ENCODE data around the gene MRPL10. TPM values are rescaled to one million over a fixed set of nuclear protein-coding genes. Genes with fewer than 3 reads are reported as not detected.

Gene MRPL10
- 55.5 TPM for total RNA-seq
- long read RNA-seq, transcript MRPL10-202 (5 exons, 1,725 nt), result major isoform, 28 of 86 reads
- long read RNA-seq, transcript MRPL10-203 (6 exons, 1,622 nt), result minor isoform, 12 of 86 reads
- long read RNA-seq, partial matches to known transcripts, result 39 of 86 reads
- long read RNA-seq, other reads (novel, unspliced or antisense), result 7 of 86 reads

DNA sequence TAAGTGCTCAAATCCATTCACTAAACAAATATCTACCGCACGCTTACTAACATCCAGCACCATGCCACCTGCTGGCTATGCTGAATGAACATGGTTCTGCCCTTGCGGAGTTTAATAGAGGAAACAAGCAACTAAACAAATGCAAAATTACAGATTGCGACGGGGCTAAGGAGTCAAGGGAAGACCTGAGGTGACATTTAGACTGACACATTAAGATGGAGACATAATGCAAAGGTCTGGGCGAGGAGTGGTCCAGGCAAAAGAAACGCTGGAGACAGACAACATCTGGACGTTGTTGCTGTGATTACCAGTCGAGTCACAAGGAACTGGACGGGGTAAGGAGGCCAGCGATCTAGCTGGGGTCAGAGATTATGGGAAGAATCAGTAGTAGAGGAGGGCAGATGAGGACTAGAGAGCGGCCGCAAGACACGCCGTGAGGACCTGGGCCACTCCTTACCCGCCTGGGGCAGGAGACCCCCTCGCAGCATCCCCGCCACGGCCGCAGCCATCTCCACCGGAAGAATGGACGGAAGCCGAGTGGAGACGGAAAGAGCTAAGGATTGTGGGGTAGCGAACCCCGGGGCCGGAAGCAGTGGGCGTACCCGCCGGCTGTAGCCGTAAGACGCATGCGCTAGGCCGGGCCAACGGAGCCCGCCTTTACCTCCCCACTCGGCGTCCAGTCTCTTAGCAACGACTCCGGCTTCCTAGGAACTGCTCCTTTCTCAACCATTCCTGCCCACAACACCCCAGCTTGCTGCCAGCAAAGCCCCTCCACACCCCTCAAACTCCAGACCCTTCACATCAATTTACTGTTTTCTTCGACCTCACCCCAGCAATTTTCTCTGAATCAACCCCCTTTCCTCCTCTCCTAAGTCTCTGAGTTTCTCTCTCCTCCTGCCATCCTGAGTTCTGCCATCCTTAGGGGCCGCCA is at the start of gene MRPL10, which contains the start of gene LRRC46:
TSS of gene MRPL10 (minus strand) at position 539 of the 931 bp plus-strand sequence. CDS start at position 509, 30 bp downstream.
TSS of gene LRRC46 (plus strand) at position 668 of the 931 bp plus-strand sequence. CDS start 320 bp downstream, outside the sequence.
- peak; percentile 96 for DNase-seq (ENCODE audit: low spot score)
- intact Hi-C loops (cut with DNase I), result no loop called here

DNA sequence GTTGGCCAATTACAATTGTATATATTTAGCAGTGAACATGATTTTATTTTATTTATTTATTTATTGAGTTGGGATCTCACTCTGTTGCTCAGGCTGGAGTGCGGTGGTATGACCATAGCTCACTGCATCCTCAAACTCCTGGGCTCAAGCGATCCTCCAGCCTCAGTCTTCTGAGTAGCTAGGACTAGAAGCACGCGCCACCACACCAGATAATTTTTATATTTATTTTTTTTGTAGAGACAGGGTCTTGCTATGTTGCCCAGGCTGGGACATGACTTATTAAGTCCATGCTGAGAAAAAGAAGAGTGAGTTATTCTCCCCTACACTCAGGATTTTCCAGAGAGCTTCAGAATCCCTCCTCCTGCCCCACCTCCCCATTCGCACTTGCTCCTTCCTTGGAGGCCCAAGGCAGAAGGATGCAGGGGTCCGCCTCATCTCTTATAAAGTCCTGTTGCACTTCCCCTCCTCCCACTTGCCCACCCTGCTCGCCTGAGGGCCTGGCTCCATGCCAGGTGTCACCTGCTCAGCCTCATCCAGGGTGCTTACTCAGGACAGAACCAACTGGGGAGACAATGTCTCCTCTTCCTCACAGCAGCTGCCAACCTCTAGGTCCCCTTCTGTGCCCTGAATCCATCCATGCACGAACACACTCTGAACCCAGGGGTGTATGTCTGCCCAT is 48.6 kb upstream of the MRPL10 start:
- DNase-seq (ENCODE audit: low spot score), result no peak
- intact Hi-C loops (cut with DNase I), result no loop called here

DNA sequence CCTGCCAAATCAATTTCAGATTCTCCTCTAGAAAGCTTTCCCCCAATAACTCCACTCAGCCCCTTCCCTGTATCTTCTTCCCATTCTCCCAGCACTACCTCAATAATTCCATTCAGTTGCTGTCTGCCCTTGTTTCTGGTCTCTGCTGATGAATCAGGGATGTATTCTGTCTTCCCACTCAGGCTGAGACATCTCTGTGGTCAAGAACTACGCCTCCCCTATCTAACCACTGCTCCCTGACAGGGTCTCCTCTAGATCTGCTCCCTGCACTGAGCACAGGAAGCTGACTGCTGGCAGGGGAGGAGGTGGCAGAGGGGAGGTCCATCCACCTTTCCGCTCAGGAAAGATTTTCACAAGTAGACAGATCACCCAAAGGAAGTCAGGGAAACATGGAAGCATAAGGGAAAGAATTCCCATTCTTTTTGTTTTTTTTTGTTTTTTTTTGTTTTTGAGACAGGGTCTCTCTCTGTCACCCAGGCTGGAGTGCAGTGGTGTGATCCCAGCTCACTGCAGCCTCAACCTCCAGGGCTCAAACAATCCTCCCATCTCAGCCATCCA is 47.8 kb upstream of the MRPL10 start:
- intact Hi-C loops (cut with DNase I), result no loop called here
- no peak for DNase-seq (ENCODE audit: low spot score)

DNA sequence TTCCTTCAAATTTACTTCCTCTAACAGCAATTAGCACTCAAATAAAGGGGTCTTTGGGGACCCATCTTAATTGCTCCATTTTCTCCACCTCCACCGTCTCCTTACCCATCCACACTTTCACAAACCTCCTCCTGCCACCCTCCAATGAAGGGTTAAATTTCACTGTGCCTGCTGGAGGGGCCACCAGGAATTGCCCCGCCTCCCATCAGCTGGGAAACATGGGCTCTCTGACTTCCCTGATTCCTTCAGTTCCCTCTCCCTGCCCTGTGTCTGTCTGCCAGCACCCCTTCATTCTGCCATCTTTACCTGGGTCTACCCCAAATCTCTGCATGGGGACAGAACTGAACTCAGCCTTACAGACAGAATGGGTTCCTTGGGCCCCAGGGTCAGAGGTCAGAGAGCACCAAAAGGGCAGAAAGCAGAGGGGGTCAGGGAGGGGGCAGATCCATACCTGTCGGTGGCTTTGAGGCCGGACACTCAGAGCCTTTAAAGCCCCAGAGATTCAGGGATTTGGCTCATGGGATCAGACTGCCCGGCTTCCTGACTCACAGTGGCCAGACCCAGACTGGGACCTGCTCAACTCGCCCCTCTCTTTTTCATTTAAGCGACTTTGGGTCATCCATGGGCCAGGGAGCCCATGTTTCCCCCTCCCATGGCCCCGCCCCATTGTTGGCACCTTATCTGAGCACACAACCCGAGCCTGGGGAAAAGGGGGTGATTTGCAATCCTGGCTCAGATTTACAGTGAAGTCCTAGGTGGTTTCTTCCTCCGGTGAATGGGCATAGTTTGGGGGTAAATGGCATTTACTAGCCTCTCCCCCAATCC is 47.1 kb upstream of the MRPL10 start:
- no peak for DNase-seq (ENCODE audit: low spot score)
- intact Hi-C loops (cut with DNase I), result no loop called here

DNA sequence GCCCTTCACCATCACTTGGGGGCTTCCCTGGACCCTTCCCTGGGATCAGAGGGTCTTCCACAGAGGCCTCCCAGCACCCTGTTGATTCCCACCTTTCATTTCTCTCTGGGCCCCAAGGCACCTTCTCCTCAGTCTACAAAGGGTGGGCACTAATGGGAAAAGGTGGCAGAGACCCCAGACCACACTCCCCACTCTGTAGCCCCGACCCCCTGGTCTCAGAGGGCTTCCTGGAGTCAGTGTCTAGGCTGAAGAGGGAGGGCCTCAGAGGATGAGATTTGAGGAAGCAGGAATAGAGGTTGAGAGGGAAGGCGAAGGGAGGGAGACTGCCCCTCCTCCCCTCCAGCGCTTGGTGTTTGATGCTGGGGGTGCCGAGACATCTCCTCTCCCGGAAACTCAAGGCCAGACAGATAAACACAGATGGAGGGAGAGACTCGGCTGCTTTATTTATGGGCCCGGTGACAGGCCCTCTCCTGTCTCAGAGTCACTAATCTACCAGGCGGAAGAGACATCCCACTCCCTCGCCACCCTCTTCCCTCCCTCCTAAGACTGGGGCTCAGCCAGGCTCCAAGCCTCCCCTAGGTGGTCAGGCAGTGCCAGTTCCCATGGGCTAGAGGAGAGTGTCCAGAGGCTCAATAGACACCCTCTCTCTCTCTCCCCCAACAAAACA is 46.2 kb upstream of the MRPL10 start:
- intact Hi-C loops (cut with DNase I), result no loop called here
- DNase-seq (ENCODE audit: low spot score), result no peak

DNA sequence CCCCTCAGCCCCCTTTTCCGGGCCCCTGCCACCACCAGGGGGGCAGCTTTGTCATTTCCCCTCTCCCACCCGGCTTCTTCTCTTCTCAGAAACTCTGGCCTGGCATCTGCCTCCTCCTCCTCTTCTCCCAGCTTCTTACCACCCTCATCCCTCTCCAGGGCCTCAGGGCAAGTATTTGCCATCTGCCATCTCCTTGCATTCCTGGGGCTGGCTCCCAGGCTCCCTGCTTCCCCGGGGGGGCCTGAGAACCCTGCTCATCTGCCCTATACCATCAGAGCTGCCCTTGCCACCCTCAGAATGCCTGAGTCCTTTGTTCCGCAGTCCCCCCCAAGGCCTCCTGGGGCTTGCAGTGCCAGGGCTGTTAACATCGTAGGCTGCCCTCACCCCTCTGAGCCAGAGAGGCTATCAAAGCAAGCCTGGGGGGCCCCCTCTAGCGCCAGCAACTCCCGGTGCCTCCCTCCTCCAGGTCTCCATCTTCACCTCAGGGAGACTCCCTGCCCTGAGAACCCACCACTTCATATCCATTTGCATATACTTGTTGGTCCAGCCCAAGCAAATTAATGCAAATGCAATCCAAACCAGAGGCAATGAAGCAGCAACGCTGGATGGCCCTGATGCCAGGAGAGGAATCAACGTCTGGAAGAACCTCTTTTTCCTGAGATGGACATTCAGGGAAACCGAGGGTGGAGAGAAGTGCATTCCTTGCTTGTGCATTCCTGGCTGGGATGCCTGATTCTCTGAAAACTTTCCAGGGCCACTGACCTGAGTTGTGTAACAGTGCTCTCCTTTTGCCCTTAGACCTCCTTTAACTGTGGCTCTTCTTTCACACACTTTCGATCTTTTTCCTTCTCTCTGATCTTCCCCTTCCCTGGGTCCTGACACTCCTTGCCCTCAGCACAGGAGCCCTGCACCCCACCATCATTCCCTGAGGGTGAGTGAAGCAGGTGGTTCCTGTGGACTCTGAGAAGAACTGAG is 44.0 kb upstream of the MRPL10 start:
- no peak for DNase-seq (ENCODE audit: low spot score)
- intact Hi-C loops (cut with DNase I), result no loop called here

- no peak for DNase-seq (ENCODE audit: low spot score)
- intact Hi-C loops (cut with DNase I), result no loop called here
Measured at GRCh38 chr17:47873200-47874090, 42.1 kb upstream of the MRPL10 start.

GRCh38 chr17:47872651-47873161 is 41.4 kb upstream of the MRPL10 start:
- DNase-seq (ENCODE audit: low spot score), result no peak
- intact Hi-C loops (cut with DNase I), result no loop called here

DNA sequence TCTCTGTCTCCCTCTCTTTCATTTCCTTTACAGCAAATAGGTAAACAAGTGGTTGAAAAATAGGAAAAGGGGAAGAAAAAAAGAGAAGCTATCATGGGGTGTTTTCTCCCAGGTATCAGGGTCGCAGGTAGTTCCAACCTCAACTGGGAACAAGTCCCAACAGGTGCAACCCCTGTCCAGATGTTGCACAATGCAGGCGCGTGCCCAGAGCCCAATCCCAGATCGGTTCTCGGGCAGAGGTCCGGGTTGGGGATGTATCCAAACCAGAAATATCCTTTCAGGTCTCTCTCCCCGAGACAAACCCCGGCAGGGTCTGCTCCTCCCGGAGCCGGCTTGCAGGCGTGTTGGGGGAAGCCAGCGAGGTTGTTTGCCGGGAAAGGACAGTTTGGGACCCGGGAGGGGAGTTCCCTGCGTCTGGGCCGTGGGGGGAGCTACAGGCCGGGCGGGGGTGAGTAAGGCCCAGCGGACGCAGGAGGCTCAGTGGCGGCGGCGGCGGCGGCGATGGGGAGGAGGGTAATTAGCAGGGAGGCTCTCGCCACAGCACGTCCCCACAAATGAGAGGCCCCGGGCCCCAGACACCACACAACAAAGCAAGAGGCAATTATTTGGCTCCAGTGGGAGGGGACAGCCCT is 40.8 kb upstream of the MRPL10 start:
- DNase-seq (ENCODE audit: low spot score), result no peak
- intact Hi-C loops (cut with DNase I), result no loop called here

- intact Hi-C loops (cut with DNase I), result no loop called here
Measured at GRCh38 chr17:47871048-47871447, 39.7 kb upstream of the MRPL10 start.

GRCh38 chr17:47870056-47870455 is 38.7 kb upstream of the MRPL10 start:
- DNase-seq (ENCODE audit: low spot score), result no peak
- intact Hi-C loops (cut with DNase I), result no loop called here

More at GRCh38 chr17:47871048-47871447, 39.7 kb upstream of the MRPL10 start:
- no peak for DNase-seq (ENCODE audit: low spot score)

DNA sequence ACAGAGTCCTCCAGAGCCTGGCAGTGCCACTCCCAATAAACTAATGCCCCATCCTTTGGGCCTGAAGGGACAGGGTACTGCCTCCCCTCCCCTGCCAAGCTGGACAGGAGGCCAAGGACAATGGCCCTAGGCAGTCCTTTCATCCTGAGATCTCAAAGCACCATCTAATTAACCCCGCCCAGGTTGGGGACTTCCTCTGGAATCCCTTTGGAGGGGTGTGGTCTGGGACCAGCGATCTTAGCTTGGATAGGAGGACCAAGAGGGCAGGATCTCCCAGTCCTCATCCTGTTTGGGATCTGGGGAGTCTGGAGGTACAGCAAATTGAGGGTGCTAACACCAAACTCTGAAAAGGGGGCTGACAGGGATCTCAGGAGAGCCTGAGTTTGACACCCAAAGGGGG is 37.8 kb upstream of the MRPL10 start:
- no peak for DNase-seq (ENCODE audit: low spot score)
- intact Hi-C loops (cut with DNase I), result no loop called here

DNA sequence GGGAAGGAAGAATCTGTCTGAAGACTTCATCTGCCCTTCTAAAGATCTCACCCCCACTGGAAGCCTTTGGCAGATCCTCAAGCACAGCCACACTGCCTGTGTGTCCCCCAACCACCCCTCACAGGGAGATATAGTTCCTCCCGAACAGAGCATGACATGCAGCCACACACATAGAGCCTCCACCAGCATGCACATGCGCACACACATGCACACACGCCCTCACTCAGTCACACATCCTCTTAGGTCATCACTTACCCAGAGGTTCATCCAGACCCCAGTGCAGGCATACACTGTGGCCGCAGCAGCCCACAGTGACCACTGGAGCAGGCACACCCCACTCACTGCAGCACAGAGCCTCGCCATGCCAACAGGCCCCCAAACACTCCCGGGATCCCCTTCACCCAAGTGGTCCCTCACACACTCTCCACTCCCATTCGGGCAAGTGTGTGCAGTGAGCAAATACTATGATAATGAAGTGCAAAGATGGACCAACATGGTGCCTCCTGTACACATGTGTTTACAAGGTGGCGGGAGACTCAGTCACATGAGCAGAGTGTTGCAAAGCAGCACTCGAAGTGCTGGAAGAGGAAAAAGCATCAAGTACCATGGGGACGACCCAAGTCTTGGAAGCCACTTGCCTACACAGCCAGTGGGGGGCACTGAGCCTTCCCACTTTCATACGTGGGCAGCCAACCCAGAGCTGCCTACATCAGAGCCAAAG is 36.6 kb upstream of the MRPL10 start:
- no peak for DNase-seq (ENCODE audit: low spot score)
- intact Hi-C loops (cut with DNase I), result no loop called here

GRCh38 chr17:47866941-47867340 is 35.6 kb upstream of the MRPL10 start:
- intact Hi-C loops (cut with DNase I), result no loop called here
- DNase-seq (ENCODE audit: low spot score), result no peak

DNA sequence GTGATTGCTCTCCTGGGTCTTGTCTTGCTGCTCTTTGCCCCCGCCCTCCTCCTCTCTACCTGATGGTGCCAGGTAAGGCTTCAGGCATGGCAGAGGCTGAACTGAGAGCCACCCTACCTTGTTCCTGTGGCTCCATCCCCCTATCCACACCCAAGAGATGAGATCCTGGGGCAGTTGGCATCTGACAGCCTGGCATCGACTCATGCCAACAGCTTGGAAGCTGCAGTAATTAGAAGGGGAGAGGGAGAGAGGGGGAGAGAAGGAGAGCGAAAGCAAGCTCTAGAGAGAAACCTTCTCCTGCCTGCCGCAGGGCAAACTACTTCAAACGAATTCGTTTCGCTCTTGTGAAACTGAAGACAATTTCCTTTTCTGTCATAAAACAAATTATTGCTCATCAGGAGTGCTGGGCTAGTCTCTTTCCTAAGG is 33.5 kb upstream of the MRPL10 start:
- intact Hi-C loops (cut with DNase I), result no loop called here
- DNase-seq (ENCODE audit: low spot score), result no peak

All from cardiac septum (tissue), 1 donor.